Uterus (tissue), 2 donors: ENCODE measurements around the gene ENGASE.

ENCODE experiments used
- CTCF ChIP-seq, 4 experiments: fragments of 200-600 bp in 2 of 4; fragments of 450-650 bp in 2 of 4; sonication (generic) in 2 of 4; IDR thresholded peaks; one replicate each; pipeline ENCODE4 v1.5.1; 2016 to 2019; ENCODE audit warnings: antibody characterized with exemption in 4 of 4, mild to moderate bottlenecking in 2 of 4, moderate library complexity in 1 of 4
- POLR2A ChIP-seq, 2 donors: fragments of 450-650 bp; IDR thresholded peaks; one replicate each; pipeline ENCODE4 v1.6.1; 2016; ENCODE audit warnings: antibody characterized with exemption in 2 of 2, mild to moderate bottlenecking in 1 of 2, moderate library complexity in 1 of 2

GRCh38 chr17:79064026-79064425 lies 10.6 kb upstream of the ENGASE start:
- TF ChIP-seq CTCF (IDR thresholded peaks at IDR 0.05): no peak
- no peak for TF ChIP-seq POLR2A (IDR thresholded peaks at IDR 0.05)
